ENCODE measurements around the gene CRX. TPM values are rescaled to one million over a fixed set of nuclear protein-coding genes. Genes with fewer than 3 reads are reported as not detected.
"Not testable (repeated sequence)": the region's sequence is repeated elsewhere in the genome, so short reads cannot be mapped to it uniquely, and the experiment has no call there.

Gene CRX
- not detected for total RNA-seq
- total RNA-seq = 0 to 0.15 reads per million in 2 donors

DNA sequence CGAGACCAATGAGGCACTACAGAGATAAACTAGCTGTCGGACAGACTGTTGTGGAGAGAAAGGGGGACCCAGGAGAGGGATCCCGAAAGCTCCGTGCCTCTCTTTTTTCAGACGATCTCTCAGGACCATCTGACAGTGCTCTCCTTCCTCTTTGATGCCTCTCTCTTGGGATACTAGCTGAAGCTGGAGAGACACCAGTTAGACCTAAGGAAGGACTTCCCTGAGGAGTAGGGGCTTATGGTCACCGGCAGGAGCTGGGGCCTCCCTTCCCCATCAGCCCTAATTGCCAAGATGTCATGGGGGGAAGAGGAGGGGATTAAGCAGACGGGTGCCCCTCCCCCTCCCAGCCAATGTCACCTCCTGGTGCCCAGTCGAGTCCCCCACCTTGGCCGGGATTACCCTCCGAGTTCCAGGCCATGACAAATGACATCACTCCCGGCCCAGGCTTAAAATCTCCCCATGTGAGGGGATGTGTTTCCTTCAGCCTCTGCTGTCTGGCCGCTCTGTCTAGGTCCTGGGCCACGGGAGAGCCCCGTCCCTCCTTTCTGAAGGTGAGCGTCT, at the start of gene CRX:
CRX (plus strand) TSS at position 478 of the 561 bp plus-strand sequence. CDS start 12,507 bp downstream, outside the sequence.
- Mint-ChIP-seq H3K4me1 (peaks cover 11% of the 10 kb centered on the region), H3K4me3 (peak within 1 kb of the TSS; percentile 5), H3K27ac (peak within 1 kb of the TSS; percentile 81), H3K36me3 (ENCODE audit: low read depth) (peaks cover 14% of the 10 kb centered on the region), H3K27me3 (peaks cover 59% of the 10 kb centered on the region)
- no peaks in the 10 kb centered on the region for H3K9me3 ChIP-seq (ENCODE audit: control insufficient read depth, low read length, poor library complexity, severe bottlenecking)
- DNase-seq (no peak), ATAC-seq (no peak)

GRCh38 chr19:47776568-47776967, 45.2 kb upstream of the CRX start:
- no peak overlapping the region for H3K27ac Mint-ChIP-seq
- no peak overlapping the region for H3K4me3 Mint-ChIP-seq
- no peaks in the 10 kb centered on the region for H3K9me3 ChIP-seq (ENCODE audit: control insufficient read depth, low read length, poor library complexity, severe bottlenecking)
- peaks cover 26% of the 10 kb centered on the region for H3K4me1 Mint-ChIP-seq
- ATAC-seq = no peak
- DNase-seq = no peak
- H3K36me3 Mint-ChIP-seq (ENCODE audit: low read depth) = peaks cover 4% of the 10 kb centered on the region
- H3K27me3 Mint-ChIP-seq = no peaks in the 10 kb centered on the region

GRCh38 chr19:47777245-47778048, 44.3 kb upstream of the CRX start:
- H3K27me3 Mint-ChIP-seq; DNase-seq; H3K36me3 Mint-ChIP-seq (ENCODE audit: low read depth); H3K9me3 ChIP-seq (ENCODE audit: control insufficient read depth, low read length, poor library complexity, severe bottlenecking); ATAC-seq: not testable (repeated sequence)
- Mint-ChIP-seq H3K4me1 (peaks cover 31% of the 10 kb centered on the region), H3K27ac (peak overlapping the region; percentile 91), H3K4me3 (peak overlapping the region; percentile 97)

DNA sequence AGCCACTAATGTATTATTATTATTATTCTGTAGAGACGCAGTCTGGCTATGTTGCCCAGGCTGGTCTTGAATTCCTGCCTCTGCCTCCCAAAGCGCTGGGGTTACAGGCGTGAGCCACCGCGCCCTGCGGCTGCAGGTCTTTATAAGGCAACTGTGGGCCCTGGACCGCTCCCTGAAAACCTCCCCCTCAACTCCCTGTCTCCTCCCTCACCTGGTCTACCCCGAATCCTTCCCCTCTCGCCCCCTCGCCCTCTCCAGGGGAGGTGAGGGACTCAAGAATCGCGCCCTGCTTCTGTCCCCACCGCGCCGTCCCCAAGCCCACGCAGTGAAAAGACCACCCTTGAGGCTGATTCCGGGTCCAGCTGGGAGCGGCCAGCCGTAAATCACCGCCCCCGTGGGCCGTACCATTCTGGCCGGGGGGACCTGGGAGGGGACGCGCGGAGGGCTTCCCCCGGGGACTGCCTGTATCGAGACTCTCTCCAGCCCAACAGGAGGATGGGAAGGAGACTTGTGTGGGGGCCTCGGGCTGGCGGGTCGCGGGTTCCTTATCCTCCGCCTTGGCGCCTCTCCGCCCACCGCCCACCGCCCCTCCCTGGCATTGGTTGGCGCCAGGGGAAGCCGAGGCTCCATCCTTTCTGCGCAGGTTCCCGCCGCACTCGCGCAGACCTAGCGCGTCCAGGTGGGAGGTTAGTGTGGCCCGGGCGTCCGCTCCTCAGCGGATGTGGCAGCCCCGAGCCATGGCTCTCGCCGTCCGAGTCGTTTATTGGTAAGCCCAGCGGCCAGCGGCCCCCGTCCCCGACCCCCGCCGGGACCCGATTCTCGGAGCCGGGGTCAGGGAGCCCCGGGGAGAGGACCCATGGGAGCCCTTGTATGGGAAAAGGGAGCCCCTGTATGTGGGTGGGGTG, 43.4 kb upstream of the CRX start, which contains the start of gene SELENOW:
SELENOW (plus strand) TSS at position 655 of the 905 bp plus-strand sequence; CDS start at position 738, 83 bp downstream.
- ATAC-seq (peak; percentile 95), DNase-seq (peak; percentile 64 to 66 (median 64))
- H3K9me3 ChIP-seq (ENCODE audit: control insufficient read depth, low read length, poor library complexity, severe bottlenecking) = no peaks in the 10 kb centered on the region
- Mint-ChIP-seq H3K4me3 (peak within 1 kb of the TSS; percentile 97), H3K4me1 (peaks cover 31% of the 10 kb centered on the region), H3K27me3 (no peaks in the 10 kb centered on the region), H3K36me3 (ENCODE audit: low read depth) (peaks cover 6% of the 10 kb centered on the region), H3K27ac (peak within 1 kb of the TSS; percentile 91)

DNA sequence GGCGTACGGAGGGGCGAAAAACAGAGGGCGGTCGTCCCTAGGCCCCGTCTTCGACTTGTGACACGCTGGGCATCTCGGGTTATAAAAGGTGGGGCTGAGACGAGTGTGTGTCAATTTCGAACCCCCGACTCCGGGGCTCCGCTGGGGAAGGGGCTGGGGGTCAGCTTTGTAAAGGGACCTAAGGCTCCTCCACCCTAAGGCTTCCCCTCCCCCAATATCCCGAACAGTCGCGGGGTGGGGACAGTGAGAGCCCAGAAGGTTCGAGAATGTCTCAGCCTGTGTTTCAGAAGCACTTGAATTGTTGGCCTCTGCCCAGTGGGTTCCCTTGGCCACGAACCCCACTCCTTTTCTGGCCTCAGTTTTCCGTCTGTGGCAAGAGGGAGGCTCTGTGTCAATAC, 42.8 kb upstream of the CRX start:
- Mint-ChIP-seq H3K4me3 (peak overlapping the region; percentile 97), H3K4me1 (peaks cover 28% of the 10 kb centered on the region), H3K27ac (peak overlapping the region; percentile 91), H3K36me3 (ENCODE audit: low read depth) (peaks cover 6% of the 10 kb centered on the region), H3K27me3 (no peaks in the 10 kb centered on the region)
- no peaks in the 10 kb centered on the region for H3K9me3 ChIP-seq (ENCODE audit: control insufficient read depth, low read length, poor library complexity, severe bottlenecking)
- DNase-seq (no peak), ATAC-seq (peak; percentile 10)

DNA sequence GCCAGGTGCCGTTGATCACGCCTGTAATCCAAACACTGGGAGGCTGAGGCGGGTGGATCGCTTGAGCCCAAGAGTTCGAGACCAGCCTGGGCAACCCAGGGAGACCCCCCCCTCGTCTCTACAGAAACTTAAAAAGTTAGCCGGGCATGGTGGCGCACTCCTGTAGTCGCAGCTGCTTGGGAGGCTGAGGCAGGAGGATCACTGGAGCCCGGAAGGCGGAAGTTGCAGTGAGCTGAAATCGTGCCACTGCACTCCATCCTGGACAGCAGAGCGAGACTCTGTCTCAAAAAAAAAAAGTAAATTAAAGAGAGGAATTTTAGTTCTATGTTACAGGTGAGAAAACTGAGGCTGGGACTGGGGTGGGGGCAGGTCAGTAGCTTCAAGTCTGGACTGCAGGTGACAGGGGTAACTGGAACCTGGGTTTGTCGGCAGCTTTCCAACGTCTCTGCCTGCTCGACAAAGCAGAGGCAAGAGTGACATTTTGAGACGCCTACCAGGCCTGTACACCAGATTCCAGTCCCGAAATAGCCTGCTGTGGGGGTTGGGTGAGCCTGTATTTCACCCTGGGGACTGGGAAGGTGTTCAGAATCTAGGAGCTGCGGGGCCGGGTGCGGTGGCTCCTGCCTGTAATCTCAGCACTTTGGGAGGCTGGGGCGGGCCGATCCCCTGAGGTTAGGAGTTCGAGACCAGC, 42.1 kb upstream of the CRX start:
- peak overlapping the region; percentile 97 for H3K4me3 Mint-ChIP-seq
- H3K9me3 ChIP-seq (ENCODE audit: control insufficient read depth, low read length, poor library complexity, severe bottlenecking) = no peaks in the 10 kb centered on the region
- DNase-seq (no peak), ATAC-seq (no peak)
- peaks cover 28% of the 10 kb centered on the region for H3K4me1 Mint-ChIP-seq
- H3K27me3 Mint-ChIP-seq = no peaks in the 10 kb centered on the region
- H3K27ac Mint-ChIP-seq = peak overlapping the region; percentile 91
- H3K36me3 Mint-ChIP-seq (ENCODE audit: low read depth) = peaks cover 12% of the 10 kb centered on the region

- Mint-ChIP-seq H3K36me3 (ENCODE audit: low read depth) (peaks cover 12% of the 10 kb centered on the region), H3K4me1 (peaks cover 28% of the 10 kb centered on the region), H3K27ac (peak overlapping the region; percentile 91), H3K4me3 (peak overlapping the region; percentile 97), H3K27me3 (no peaks in the 10 kb centered on the region)
- DNase-seq (no peak), ATAC-seq (no peak)
- no peaks in the 10 kb centered on the region for H3K9me3 ChIP-seq (ENCODE audit: control insufficient read depth, low read length, poor library complexity, severe bottlenecking)
Observed at GRCh38 chr19:47780215-47780551, 41.6 kb upstream of the CRX start.

DNA sequence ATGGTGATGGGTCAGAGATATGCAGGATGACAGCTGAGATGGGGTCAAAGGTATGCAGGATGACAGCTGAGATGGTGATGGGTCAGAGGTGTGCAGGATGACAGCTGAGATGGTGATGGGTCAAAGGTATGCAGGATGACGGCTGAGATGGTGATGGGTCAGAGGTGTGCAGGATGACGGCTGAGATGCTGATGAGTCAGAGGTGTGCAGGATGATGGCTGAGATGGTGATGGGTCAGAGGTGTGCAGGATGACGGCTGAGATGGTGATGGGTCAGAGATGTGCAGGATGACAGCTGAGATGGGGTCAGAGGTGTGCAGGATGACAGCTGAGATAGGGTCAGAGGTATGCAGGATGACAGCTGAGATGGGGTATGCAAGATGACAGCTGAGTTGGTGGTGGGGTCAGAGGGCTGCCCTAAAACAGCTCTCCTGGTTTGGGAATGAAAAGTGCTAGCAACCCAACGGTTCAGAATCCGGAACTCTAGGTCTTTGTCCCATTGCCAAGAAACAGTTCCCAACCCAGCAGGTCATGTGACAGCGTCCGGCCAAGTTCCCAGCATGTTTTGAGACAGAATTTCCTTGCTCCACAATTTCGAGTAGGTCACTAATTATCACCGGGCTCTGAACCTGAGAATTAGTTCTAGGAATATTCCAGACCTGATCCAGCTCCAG, 40.0 kb upstream of the CRX start:
- Mint-ChIP-seq H3K4me1 (peaks cover 26% of the 10 kb centered on the region), H3K27ac (no peak overlapping the region), H3K4me3 (peak overlapping the region; percentile 19), H3K27me3 (no peaks in the 10 kb centered on the region), H3K36me3 (ENCODE audit: low read depth) (peaks cover 12% of the 10 kb centered on the region)
- no peaks in the 10 kb centered on the region for H3K9me3 ChIP-seq (ENCODE audit: control insufficient read depth, low read length, poor library complexity, severe bottlenecking)
- DNase-seq (no peak), ATAC-seq (no peak)

DNA sequence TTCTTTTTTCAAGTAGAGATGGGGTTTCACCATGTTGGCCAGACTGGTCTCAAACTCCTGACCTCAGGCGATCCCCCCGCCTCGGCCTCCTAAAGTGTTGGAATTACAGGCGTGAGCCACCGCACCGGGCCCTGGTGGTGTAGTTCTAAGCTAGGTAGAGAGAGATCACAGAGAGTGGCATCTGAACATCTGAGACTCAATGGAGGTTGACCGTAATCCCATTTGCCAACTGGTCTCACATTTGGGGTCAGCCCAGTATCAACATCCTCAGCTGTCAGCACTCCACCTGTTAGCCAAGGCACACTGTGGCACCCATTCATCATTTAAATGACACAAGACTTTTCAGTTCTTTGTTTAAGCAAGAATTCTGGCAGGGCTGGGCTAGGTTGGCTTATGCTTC, 35.2 kb upstream of the CRX start:
- H3K9me3 ChIP-seq (ENCODE audit: control insufficient read depth, low read length, poor library complexity, severe bottlenecking) = no peaks in the 10 kb centered on the region
- no peak for DNase-seq
- Mint-ChIP-seq H3K36me3 (ENCODE audit: low read depth) (peaks cover 8% of the 10 kb centered on the region), H3K4me1 (peaks cover 7% of the 10 kb centered on the region), H3K27ac (no peak overlapping the region), H3K27me3 (no peaks in the 10 kb centered on the region), H3K4me3 (no peak overlapping the region)
- ATAC-seq = no peak

DNA sequence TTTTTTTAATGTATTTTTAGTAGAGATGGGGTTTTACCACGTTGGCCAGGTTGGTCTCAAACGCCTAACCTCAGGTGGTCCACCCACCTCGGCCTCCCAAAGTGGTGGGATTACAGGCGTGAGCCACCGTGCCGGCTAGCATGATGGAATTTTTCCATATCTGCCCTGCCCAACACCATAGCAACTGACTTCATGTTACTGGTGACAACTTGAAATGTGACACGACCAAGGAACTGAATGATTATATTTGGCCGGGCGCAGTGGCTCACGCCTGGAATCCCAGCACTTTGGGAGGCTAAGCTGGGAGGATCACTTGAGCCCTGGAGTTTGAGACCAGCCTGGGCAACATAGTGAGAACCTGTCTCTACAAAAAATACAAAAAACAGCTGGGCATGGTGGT, 34.4 kb upstream of the CRX start:
- not testable (repeated sequence) for H3K4me1 Mint-ChIP-seq; H3K27ac Mint-ChIP-seq; ATAC-seq; H3K4me3 Mint-ChIP-seq; H3K36me3 Mint-ChIP-seq (ENCODE audit: low read depth); H3K9me3 ChIP-seq (ENCODE audit: control insufficient read depth, low read length, poor library complexity, severe bottlenecking); DNase-seq; H3K27me3 Mint-ChIP-seq

GRCh38 chr19:47789811-47790210, 31.9 kb upstream of the CRX start:
- not testable (repeated sequence) for H3K9me3 ChIP-seq (ENCODE audit: control insufficient read depth, low read length, poor library complexity, severe bottlenecking); H3K27me3 Mint-ChIP-seq; H3K36me3 Mint-ChIP-seq (ENCODE audit: low read depth); H3K4me1 Mint-ChIP-seq; DNase-seq; H3K27ac Mint-ChIP-seq; ATAC-seq; H3K4me3 Mint-ChIP-seq

DNA sequence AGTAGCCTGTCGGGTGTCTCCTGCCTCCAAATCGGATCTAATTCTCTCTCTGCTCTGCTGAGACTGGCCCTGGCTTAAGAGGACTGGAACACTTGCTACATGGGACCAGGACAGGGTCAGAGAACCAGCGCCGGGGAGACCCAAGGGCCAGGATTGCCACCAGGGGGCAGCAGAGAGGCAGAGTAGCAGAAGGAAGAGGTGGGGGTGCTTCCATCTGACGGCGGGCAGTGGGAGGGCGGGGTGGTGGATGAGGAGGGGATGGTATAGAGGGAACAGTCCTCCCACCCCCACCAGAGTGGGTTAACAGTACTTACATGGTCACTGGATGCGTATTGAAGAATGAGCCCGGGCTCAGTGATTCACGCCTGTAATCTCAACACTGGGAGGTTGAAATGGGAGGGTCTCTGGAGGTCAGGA, 31.3 kb upstream of the CRX start:
- no peak overlapping the region for H3K4me3 Mint-ChIP-seq
- H3K36me3 Mint-ChIP-seq (ENCODE audit: low read depth) = no peaks in the 10 kb centered on the region
- no peak overlapping the region for H3K27ac Mint-ChIP-seq
- ATAC-seq (peak; percentile 76), DNase-seq (peak; percentile 65 to 83 (median 77))
- peaks cover 2% of the 10 kb centered on the region for H3K9me3 ChIP-seq (ENCODE audit: control insufficient read depth, low read length, poor library complexity, severe bottlenecking)
- peaks cover 2% of the 10 kb centered on the region for H3K4me1 Mint-ChIP-seq
- H3K27me3 Mint-ChIP-seq = no peaks in the 10 kb centered on the region

All from T-helper 17 cell (primary cell).